Nephron (organoid): ENCODE results near the gene XRCC6.
A peak's percentile ranks its signal among the peaks of the same experiment; 100 is the strongest.
"Not testable (repeated sequence)": the region's sequence is repeated elsewhere in the genome, so short reads cannot be mapped to it uniquely, and the experiment has no call there.

Experiments used
- H3K27ac Mint-ChIP-seq, 3 experiments: 2 replicates each; pipeline ENCODE4 v1.8.0; 2020; ENCODE audit warnings: mixed read lengths in 3 of 3, mild to moderate bottlenecking in 2 of 3, moderate library complexity in 1 of 3
- H3K27me3 Mint-ChIP-seq: 2 replicates; pipeline ENCODE4 v1.8.0; 2021; ENCODE audit warnings: low read depth, mild to moderate bottlenecking, moderate library complexity, mixed read lengths
- H3K36me3 Mint-ChIP-seq: 2 replicates; pipeline ENCODE4 v1.8.0; 2020; ENCODE audit warnings: low read depth, mixed read lengths
- H3K4me1 Mint-ChIP-seq: 2 replicates; pipeline ENCODE4 v1.8.0; 2020; ENCODE audit warnings: mixed read lengths
- H3K4me3 Mint-ChIP-seq, 3 experiments: 2 replicates each; pipeline ENCODE4 v1.8.0; 2020; ENCODE audit warnings: mild to moderate bottlenecking in 3 of 3, mixed read lengths in 3 of 3, moderate library complexity in 2 of 3
- H3K9me3 Mint-ChIP-seq: 2 replicates; pipeline ENCODE4 v1.8.0; 2020; ENCODE audit warnings: mixed read lengths
- TF ChIP-seq, protein P1 (sequence below), 3 experiments: fragments of 200-600 bp; sonication (generic); IDR thresholded peaks; one replicate each; pipeline ENCODE4 v1.5.0; 2021; ENCODE audit warnings: antibody characterized with exemption in 3 of 3; ENCODE audit not compliant: unreplicated experiment in 3 of 3

The XRCC6 gene

DNA sequence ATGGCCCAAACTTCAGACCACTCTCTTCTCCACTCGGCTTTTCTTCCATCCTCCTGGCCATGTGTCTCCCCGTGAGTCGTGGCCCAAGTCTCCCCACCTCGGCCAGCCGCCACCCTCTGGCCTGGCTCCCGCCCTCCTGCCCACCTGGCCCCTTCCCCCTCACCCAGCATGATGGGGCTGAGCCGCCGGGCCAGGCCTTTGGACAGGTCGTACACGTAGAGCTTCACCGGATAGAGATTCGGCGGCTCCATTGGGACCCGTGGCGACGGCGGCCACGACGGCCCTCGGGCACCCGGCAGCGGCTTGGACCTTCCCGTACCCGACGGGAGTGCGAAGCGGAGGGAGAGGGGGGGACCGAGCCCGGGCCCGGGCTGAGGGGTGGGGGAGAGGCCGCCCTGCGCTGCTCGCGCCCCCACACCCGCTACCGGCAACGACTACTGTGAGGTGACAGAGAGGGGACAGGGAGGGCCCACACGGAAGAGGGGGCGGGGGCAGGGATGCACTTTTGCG, 451 bp upstream of the XRCC6 start, which contains the start of gene DESI1:
TSS of gene DESI1 (minus strand) at position 455 of the 510 bp plus-strand sequence. CDS start at position 251, 204 bp downstream.
- Mint-ChIP-seq H3K9me3 (no peaks in the 10 kb centered on the region), H3K4me1 (peaks cover 28% of the 10 kb centered on the region), H3K4me3 (peak within 1 kb of the TSS; percentile 95 to 98 (median 96)), H3K36me3 (peaks cover 28% of the 10 kb centered on the region), H3K27ac (peak within 1 kb of the TSS; percentile 95 to 99 (median 96)), H3K27me3 (no peaks in the 10 kb centered on the region)
- TF ChIP-seq, protein P1, sequence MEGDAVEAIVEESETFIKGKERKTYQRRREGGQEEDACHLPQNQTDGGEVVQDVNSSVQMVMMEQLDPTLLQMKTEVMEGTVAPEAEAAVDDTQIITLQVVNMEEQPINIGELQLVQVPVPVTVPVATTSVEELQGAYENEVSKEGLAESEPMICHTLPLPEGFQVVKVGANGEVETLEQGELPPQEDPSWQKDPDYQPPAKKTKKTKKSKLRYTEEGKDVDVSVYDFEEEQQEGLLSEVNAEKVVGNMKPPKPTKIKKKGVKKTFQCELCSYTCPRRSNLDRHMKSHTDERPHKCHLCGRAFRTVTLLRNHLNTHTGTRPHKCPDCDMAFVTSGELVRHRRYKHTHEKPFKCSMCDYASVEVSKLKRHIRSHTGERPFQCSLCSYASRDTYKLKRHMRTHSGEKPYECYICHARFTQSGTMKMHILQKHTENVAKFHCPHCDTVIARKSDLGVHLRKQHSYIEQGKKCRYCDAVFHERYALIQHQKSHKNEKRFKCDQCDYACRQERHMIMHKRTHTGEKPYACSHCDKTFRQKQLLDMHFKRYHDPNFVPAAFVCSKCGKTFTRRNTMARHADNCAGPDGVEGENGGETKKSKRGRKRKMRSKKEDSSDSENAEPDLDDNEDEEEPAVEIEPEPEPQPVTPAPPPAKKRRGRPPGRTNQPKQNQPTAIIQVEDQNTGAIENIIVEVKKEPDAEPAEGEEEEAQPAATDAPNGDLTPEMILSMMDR (IDR thresholded peaks at IDR 0.05; ENCODE audit: unreplicated experiment in 3 of 3): no peak

DNA sequence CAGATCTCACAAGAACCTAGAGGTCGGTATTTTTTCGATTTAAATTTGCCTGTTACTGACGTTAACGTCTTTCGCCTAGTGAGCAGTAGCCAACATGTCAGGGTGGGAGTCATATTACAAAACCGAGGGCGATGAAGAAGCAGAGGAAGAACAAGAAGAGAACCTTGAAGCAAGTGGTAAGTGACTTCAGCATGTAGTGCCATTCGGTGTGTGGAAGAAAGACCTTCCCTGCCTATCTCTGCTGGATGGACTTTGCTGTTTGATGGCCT, 750 bp downstream of the XRCC6 start:
- Mint-ChIP-seq H3K4me3 (peak overlapping the region; percentile 95 to 98 (median 96)), H3K36me3 (peaks cover 33% of the 10 kb centered on the region), H3K27me3 (no peaks in the 10 kb centered on the region), H3K9me3 (no peaks in the 10 kb centered on the region), H3K27ac (peak overlapping the region; percentile 95 to 99 (median 96)), H3K4me1 (peaks cover 25% of the 10 kb centered on the region)
- TF ChIP-seq, protein P1 (IDR thresholded peaks at IDR 0.05; ENCODE audit: unreplicated experiment in 3 of 3): no peak

DNA sequence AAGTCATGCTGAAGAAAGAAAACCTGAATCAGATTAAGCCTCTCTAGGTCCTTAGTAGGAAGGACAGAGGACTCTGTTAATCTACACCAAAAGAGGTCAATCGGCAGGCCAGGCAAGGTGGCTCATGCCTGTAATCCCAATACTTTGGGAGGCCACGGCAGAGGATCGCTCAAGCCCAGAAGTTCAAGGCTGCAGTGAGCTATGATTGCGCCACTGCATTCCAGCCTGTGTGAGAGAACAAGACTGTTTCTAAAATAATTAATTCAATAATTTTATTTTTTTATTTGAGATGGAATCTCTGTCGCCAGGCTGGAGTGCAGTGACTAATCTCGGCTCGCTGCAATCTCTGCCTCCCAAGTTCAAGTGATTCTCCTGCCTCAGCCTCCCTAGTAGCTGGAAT, 4.5 kb downstream of the XRCC6 start:
- Mint-ChIP-seq H3K4me3 (no peak overlapping the region), H3K4me1 (peaks cover 14% of the 10 kb centered on the region), H3K9me3 (peaks cover 8% of the 10 kb centered on the region), H3K27me3 (peaks cover 3% of the 10 kb centered on the region), H3K36me3 (peaks cover 71% of the 10 kb centered on the region), H3K27ac (no peak overlapping the region)
- TF ChIP-seq, protein P1 (IDR thresholded peaks at IDR 0.05; ENCODE audit: unreplicated experiment in 3 of 3): no peak

DNA sequence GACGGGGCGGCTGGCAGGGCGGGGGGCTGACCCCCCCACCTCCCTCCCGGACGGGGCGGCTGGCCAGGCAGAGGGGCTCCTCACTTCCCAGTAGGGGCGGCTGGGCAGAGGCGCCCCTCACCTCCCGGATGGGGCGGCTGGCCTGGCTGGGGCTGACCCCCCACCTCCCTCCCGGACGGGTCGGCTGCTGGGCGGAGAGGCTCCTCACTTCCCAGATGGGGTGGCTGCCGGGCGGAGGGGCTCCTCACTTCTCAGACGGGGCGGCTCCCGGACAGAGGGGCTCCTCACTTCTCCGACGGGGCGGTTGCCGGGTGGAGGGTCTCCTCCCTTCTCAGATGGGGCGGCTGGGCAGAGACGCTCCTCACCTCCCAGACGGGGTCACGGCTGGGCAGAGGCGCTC, 10.0 kb downstream of the XRCC6 start:
- peaks cover 86% of the 10 kb centered on the region for H3K36me3 Mint-ChIP-seq
- H3K27me3 Mint-ChIP-seq, H3K4me1 Mint-ChIP-seq, H3K4me3 Mint-ChIP-seq, H3K9me3 Mint-ChIP-seq, H3K27ac Mint-ChIP-seq: not testable (repeated sequence)

DNA sequence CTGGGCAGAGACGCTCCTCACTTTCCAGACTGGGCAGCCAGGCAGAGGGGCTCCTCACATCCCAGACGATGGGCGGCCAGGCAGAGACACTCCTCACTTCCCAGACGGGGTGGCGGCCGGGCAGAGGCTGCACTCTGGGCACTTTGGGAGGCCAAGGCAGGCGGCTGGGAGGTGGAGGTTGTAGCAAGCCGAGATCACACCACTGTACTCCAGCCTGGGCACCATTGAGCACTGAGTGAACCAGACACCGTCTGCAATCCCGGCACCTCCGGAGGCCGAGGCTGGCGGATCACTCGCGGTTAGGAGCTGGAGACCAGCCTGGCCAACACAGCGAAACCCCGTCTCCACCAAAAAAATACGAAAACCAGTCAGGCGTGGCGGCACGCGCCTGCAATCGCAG, 10.5 kb downstream of the XRCC6 start:
- H3K4me3 Mint-ChIP-seq, H3K27me3 Mint-ChIP-seq, H3K27ac Mint-ChIP-seq, H3K4me1 Mint-ChIP-seq, H3K9me3 Mint-ChIP-seq: not testable (repeated sequence)
- peaks cover 91% of the 10 kb centered on the region for H3K36me3 Mint-ChIP-seq

DNA sequence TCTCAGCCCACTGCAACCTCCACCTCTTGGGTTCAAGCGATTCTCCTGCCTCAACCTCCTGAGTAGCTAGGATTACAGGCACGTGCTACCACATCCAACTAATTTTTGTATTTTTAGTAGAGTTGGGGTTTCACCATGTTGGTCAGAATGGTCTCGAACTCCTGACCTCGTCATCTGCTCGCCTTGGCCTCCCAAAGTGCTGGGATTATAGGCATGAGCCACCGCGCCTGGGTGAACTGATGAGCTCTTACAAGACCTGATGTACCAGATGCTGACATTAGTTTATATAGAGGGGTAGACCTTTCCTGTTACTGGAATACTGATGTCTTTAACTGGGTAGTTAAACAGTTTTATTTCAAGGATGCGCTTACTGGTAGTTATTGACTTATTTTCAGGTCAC, 13.5 kb downstream of the XRCC6 start:
- H3K9me3 Mint-ChIP-seq, H3K4me3 Mint-ChIP-seq, H3K4me1 Mint-ChIP-seq, H3K27me3 Mint-ChIP-seq, H3K27ac Mint-ChIP-seq: not testable (repeated sequence)
- H3K36me3 Mint-ChIP-seq: peaks cover 78% of the 10 kb centered on the region

DNA sequence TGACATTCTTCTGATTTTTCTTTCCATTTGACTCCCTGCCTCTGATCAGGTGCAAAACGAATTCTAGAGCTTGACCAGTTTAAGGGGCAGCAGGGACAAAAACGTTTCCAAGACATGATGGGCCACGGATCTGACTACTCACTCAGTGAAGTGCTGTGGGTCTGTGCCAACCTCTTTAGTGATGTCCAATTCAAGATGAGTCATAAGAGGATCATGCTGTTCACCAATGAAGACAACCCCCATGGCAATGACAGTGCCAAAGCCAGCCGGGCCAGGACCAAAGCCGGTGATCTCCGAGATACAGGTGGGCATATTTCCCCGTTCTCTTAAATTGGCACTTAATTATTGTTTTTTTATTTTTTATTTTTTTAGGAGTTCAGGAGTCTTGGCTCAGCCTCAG, 15.4 kb downstream of the XRCC6 start:
- H3K4me3 Mint-ChIP-seq: no peak overlapping the region
- H3K4me1 Mint-ChIP-seq: no peaks in the 10 kb centered on the region

DNA sequence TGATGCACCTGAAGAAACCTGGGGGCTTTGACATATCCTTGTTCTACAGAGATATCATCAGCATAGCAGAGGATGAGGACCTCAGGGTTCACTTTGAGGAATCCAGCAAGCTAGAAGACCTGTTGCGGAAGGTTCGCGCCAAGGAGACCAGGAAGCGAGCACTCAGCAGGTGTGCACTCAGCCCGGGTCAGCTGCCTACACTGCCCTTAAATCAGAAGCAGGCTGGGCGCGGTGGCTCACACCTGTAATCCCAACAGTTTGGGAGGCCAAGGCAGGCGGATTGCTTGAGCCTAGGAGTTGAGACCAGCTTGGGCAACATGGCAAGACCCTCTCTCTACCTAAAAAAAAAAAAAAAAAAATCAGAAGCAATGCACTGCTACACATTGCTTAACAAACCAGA, 16.5 kb downstream of the XRCC6 start:
- not testable (repeated sequence) for H3K4me3 Mint-ChIP-seq, H3K27ac Mint-ChIP-seq, H3K4me1 Mint-ChIP-seq, H3K27me3 Mint-ChIP-seq, H3K9me3 Mint-ChIP-seq
- H3K36me3 Mint-ChIP-seq: peaks cover 84% of the 10 kb centered on the region

More for the DNA sequence above, 15.4 kb downstream of the XRCC6 start:
- Mint-ChIP-seq H3K9me3 (no peaks in the 10 kb centered on the region), H3K36me3 (peaks cover 83% of the 10 kb centered on the region), H3K27ac (no peak overlapping the region), H3K27me3 (no peaks in the 10 kb centered on the region)
- TF ChIP-seq, protein P1 (IDR thresholded peaks at IDR 0.05; ENCODE audit: unreplicated experiment in 3 of 3): no peak
